ENCODE measurements around the gene SLC28A3. TPM values are rescaled to one million over a fixed set of nuclear protein-coding genes. Genes with fewer than 3 reads are reported as not detected.
A peak's percentile ranks its signal among the peaks of the same experiment; 100 is the strongest.

The SLC28A3 gene
- total and polyA plus RNA-seq, 5 experiments from 2014 or later, result not detected

- DNase-seq (no peak), ATAC-seq (no peak)
- H3K9me3 Mint-ChIP-seq, result no peaks in the 10 kb centered on the region
- H3K27ac Mint-ChIP-seq, result peak overlapping the region in 1 of 10 donors; percentile 23
- no peaks in the 10 kb centered on the region for H3K4me1 Mint-ChIP-seq
- peaks cover 2 to 13% (median 8%) of the 10 kb centered on the region in 5 donors for H3K27me3 Mint-ChIP-seq
- POLR2A ChIA-PET, result no interaction called here
- no peak overlapping the region for H3K4me3 Mint-ChIP-seq
- no peaks in the 10 kb centered on the region for H3K36me3 Mint-ChIP-seq
Observed at GRCh38 chr9:84255696-84256095, 84.9 kb downstream of the SLC28A3 start.

DNA sequence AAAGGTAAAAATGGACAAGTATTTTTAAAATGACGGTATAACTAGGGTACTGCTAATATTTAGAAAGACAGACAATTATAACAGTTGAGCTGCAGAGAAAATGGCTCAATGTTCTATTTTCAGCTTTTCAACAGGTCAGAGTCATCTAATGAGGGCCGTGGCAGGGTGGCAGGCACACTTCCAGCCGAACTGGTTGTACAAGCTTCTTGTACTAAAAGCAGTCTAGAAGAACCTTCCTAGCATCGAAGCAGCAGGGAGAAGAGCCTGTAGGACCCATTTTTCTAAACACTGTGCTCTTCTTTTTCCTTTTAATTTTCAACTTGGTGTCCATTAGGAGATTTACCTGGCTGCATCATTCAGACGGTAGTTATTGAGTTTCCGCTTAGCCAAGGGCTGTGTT, 85.6 kb downstream of the SLC28A3 start:
- Mint-ChIP-seq H3K27me3 (peaks cover 2 to 13% (median 8%) of the 10 kb centered on the region in 5 donors), H3K36me3 (no peaks in the 10 kb centered on the region), H3K4me3 (no peak overlapping the region), H3K4me1 (no peaks in the 10 kb centered on the region), H3K27ac (peak overlapping the region in 1 of 10 donors; percentile 7), H3K9me3 (no peaks in the 10 kb centered on the region)
- POLR2A ChIA-PET, result interaction anchor here (0.6 kb wide), 1 partner anchor 9 kb away, joined by 3 read pairs; no protein-coding TSS in a partner anchor
- ATAC-seq (no peak), DNase-seq (no peak)

DNA sequence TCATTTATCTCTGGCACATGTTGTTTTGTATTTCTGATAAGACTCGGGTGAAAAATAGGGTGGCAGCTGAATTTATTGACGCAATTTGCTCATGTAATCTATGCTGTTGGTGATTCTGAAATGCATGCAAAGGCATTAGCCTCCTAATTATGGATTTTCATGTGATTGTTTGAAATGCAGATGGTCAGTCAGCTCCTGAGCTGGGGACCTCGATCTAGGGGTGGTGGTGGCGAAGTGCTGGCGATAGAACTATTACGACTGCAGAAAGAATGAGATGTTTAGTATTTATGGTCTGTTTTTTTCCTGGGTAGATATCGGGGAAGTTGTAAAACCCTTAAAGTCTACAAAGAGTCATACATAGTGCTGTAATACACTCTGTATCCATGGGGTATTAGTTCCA, 88.6 kb downstream of the SLC28A3 start:
- ATAC-seq (no peak), DNase-seq (no peak)
- Mint-ChIP-seq H3K9me3 (peaks cover 0 to 3% (median 0%) of the 10 kb centered on the region in 9 donors), H3K4me3 (no peak overlapping the region), H3K4me1 (no peaks in the 10 kb centered on the region), H3K27me3 (peaks cover 2 to 13% (median 7%) of the 10 kb centered on the region in 5 donors), H3K36me3 (no peaks in the 10 kb centered on the region), H3K27ac (no peak overlapping the region)
- POLR2A ChIA-PET, result no interaction called here

- peaks cover 0 to 2% (median 0%) of the 10 kb centered on the region in 9 donors for H3K9me3 Mint-ChIP-seq
- H3K27ac Mint-ChIP-seq, result no peak overlapping the region
- H3K27me3 Mint-ChIP-seq, result peaks cover 3 to 19% (median 7%) of the 10 kb centered on the region in 5 donors
- no peak overlapping the region for H3K4me3 Mint-ChIP-seq
- H3K4me1 Mint-ChIP-seq, result no peaks in the 10 kb centered on the region
- H3K36me3 Mint-ChIP-seq, result peaks cover 0 to 4% (median 0%) of the 10 kb centered on the region in 3 donors
- POLR2A ChIA-PET, result no interaction called here
- DNase-seq (no peak), ATAC-seq (no peak)
Observed at GRCh38 chr9:84241817-84242373, 98.7 kb downstream of the SLC28A3 start.

- H3K27ac Mint-ChIP-seq, result no peak overlapping the region
- no peak for DNase-seq
- peaks cover 0 to 6% (median 0%) of the 10 kb centered on the region in 9 donors for H3K9me3 Mint-ChIP-seq
- H3K4me1 Mint-ChIP-seq, result no peaks in the 10 kb centered on the region
- H3K27me3 Mint-ChIP-seq, result peaks cover 1 to 20% (median 8%) of the 10 kb centered on the region in 5 donors
- peaks cover 0 to 9% (median 0%) of the 10 kb centered on the region in 3 donors for H3K36me3 Mint-ChIP-seq
- no peak for ATAC-seq
- no peak overlapping the region for H3K4me3 Mint-ChIP-seq
- POLR2A ChIA-PET, result no interaction called here
Observed at GRCh38 chr9:84239343-84239742, 101.2 kb downstream of the SLC28A3 start.

DNA sequence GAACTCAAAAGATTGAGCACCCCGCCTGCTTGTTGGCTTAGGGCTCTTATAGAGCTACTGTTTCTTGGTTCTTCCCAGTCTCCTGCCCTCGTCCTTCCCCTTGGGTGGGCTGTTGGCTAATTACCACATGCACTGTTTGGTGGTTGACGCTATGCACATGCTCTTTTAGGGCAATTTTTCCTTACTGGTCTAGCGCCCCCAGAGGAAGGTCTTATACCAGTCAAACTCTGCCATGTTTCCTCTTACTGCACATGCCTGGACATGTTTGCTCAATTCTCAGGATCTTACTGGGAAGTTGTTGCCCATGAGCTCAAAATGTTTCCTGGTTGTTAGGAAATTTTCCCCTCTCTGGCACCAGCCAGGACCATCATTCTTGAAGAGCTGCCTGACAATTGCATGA, 101.9 kb downstream of the SLC28A3 start:
- ATAC-seq (no peak), DNase-seq (no peak)
- peaks cover 1 to 14% (median 7%) of the 10 kb centered on the region in 5 donors for H3K27me3 Mint-ChIP-seq
- H3K4me3 Mint-ChIP-seq, result no peak overlapping the region
- no peak overlapping the region for H3K27ac Mint-ChIP-seq
- peaks cover 0 to 9% (median 0%) of the 10 kb centered on the region in 3 donors for H3K36me3 Mint-ChIP-seq
- POLR2A ChIA-PET, result no interaction called here
- peaks cover 0 to 6% (median 0%) of the 10 kb centered on the region in 9 donors for H3K9me3 Mint-ChIP-seq
- no peaks in the 10 kb centered on the region for H3K4me1 Mint-ChIP-seq

DNA sequence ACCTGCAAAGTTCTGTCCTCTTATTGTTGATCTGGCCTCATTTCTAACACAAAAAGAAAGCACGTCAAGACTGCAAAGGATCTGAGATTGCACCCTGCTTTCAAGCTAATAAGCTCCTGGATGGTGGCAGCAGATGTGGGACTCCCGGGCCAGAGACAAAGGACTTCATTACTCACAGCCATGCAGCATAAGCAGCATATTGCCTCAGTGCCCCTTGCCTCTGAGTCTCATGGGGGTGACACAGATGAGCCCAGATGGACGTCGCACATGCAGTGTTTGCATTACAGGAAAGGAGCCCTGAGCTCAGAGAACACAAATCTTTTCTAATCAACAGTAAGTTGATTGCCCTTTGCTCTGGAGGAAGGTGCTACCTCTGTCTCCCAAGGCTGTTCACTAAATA, 105.0 kb downstream of the SLC28A3 start:
- no peak for DNase-seq
- Mint-ChIP-seq H3K36me3 (peaks cover 0 to 9% (median 0%) of the 10 kb centered on the region in 3 donors), H3K27ac (no peak overlapping the region), H3K4me3 (no peak overlapping the region), H3K9me3 (peaks cover 0 to 6% (median 0%) of the 10 kb centered on the region in 9 donors), H3K4me1 (no peaks in the 10 kb centered on the region), H3K27me3 (peaks cover 1 to 8% (median 7%) of the 10 kb centered on the region in 5 donors)
- POLR2A ChIA-PET, result no interaction called here
- ATAC-seq, result no peak

DNA sequence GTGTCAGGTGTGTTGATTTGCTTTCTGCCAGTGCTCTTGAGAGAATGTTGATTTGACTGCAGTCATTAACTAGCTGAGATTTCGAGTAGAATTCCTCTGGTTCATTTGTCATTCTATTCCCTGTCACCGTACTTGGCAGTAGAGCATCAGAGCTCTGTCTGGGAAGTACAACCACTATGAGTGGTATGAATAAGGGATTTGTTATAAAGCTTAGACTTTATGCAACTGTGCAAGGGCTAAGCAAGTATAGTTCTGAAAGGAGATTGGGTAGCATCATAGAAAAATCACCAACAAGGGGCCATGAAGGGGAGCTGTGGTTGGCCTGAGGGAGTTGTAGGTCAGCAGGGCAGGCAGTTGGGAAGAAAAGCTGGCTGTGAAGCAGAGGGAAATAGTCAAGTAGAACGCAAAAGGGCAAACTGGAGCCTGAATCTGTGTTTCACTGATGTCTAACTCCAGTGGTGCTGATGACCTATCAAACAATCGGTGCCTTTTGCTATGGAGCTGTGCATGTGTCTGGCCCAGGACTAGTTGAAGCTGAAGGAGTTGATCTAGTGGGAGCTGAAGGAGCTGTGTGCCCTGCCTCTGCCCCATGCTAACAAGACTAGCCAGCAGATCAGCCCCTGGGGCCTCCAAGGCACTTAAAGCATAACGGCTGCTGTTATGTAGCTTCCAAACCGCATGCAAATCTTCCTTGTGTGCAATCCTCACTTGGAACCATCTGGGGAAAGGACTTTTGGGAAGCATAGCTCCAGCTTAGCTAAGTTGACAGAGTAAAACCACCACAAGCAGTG, 110.0 kb downstream of the SLC28A3 start:
- Mint-ChIP-seq H3K9me3 (no peaks in the 10 kb centered on the region), H3K4me3 (no peak overlapping the region), H3K36me3 (no peaks in the 10 kb centered on the region), H3K27me3 (no peaks in the 10 kb centered on the region), H3K27ac (no peak overlapping the region), H3K4me1 (no peaks in the 10 kb centered on the region)
- DNase-seq, result no peak
- ATAC-seq, result no peak
- POLR2A ChIA-PET, result no interaction called here

DNA sequence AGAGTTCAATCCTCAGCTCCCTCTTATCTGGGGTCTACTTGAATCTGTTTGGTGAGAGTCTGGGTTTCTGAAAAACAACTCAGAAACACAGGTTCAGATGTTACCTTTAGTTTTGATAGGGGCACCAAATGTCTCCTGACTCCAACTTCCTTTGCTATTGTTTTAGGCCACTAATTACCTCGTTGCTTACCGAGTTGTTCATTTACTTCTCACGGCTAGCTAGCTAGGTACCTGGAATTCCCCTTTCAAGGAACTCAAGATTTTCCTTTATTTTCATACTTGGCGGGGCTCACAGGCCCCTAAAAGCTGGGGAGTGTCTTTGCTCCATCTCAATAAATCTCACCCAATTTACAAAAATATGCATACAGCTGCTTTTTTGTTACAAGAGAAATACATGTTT, 111.4 kb downstream of the SLC28A3 start:
- H3K4me3 Mint-ChIP-seq, result no peak overlapping the region
- H3K27me3 Mint-ChIP-seq, result peaks cover 0 to 7% (median 2%) of the 10 kb centered on the region in 5 donors

DNA sequence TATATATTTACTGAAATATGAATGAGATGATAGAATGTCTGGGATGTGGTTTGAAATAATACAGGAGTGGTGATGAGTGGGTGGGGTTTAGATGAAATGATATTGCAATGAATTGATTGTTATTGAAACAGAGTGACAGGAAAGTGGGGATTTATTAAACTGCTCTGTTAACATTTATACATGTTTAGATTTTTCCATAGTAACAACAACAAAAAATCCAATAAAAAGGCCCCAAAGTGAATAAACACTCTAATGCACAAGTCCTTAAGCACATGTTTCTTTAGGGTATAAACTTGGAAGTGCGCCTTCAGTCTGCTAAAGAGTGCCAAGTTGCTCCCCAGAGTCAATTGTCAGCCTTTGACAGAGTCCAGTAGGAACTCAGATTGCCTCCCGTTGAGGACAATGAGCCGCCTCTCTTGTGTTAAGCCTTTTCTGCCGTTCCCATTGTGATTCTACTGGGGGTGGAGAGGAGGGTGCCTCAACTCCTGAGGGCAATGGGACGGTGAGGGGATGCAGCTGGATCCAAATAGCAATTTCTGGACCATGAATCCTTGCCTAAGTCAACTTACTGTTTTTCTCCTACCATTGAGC, 112.3 kb downstream of the SLC28A3 start:
- H3K36me3 Mint-ChIP-seq, result no peaks in the 10 kb centered on the region
- no peak for DNase-seq

More for the DNA sequence above, 111.4 kb downstream of the SLC28A3 start:
- no peak for ATAC-seq
- peaks cover 0 to 3% (median 0%) of the 10 kb centered on the region in 9 donors for H3K9me3 Mint-ChIP-seq
- no peaks in the 10 kb centered on the region for H3K36me3 Mint-ChIP-seq
- POLR2A ChIA-PET, result no interaction called here
- DNase-seq, result no peak
- no peak overlapping the region for H3K27ac Mint-ChIP-seq
- no peaks in the 10 kb centered on the region for H3K4me1 Mint-ChIP-seq

GRCh38 chr9:84226126-84226525, 114.4 kb downstream of the SLC28A3 start:
- no peak overlapping the region for H3K4me3 Mint-ChIP-seq
- no peaks in the 10 kb centered on the region for H3K36me3 Mint-ChIP-seq
- H3K9me3 Mint-ChIP-seq, result peaks cover 0 to 14% (median 7%) of the 10 kb centered on the region in 9 donors
- no peak overlapping the region for H3K27ac Mint-ChIP-seq
- DNase-seq (no peak), ATAC-seq (no peak)
- POLR2A ChIA-PET, result no interaction called here
- peaks cover 0 to 16% (median 5%) of the 10 kb centered on the region in 5 donors for H3K27me3 Mint-ChIP-seq
- H3K4me1 Mint-ChIP-seq, result no peaks in the 10 kb centered on the region

More for the DNA sequence above, 112.3 kb downstream of the SLC28A3 start:
- no peaks in the 10 kb centered on the region for H3K4me1 Mint-ChIP-seq
- no peak for ATAC-seq
- H3K9me3 Mint-ChIP-seq, result peaks cover 0 to 3% (median 0%) of the 10 kb centered on the region in 9 donors
- no peak overlapping the region for H3K27ac Mint-ChIP-seq
- POLR2A ChIA-PET, result no interaction called here
- H3K27me3 Mint-ChIP-seq, result peaks cover 0 to 14% (median 5%) of the 10 kb centered on the region in 5 donors
- H3K4me3 Mint-ChIP-seq, result no peak overlapping the region
